ENCODE results near the gene KLC1.

- no peak for TF ChIP-seq TAF1 (conservative IDR thresholded peaks at IDR 0.05)
- TF ChIP-seq, protein P1, sequence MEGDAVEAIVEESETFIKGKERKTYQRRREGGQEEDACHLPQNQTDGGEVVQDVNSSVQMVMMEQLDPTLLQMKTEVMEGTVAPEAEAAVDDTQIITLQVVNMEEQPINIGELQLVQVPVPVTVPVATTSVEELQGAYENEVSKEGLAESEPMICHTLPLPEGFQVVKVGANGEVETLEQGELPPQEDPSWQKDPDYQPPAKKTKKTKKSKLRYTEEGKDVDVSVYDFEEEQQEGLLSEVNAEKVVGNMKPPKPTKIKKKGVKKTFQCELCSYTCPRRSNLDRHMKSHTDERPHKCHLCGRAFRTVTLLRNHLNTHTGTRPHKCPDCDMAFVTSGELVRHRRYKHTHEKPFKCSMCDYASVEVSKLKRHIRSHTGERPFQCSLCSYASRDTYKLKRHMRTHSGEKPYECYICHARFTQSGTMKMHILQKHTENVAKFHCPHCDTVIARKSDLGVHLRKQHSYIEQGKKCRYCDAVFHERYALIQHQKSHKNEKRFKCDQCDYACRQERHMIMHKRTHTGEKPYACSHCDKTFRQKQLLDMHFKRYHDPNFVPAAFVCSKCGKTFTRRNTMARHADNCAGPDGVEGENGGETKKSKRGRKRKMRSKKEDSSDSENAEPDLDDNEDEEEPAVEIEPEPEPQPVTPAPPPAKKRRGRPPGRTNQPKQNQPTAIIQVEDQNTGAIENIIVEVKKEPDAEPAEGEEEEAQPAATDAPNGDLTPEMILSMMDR (IDR thresholded peaks at IDR 0.05; ENCODE audit: low read depth, low read length, missing input control) = no peak
- no peak for TF ChIP-seq SP1 (IDR thresholded peaks at IDR 0.05)
- TF ChIP-seq, protein P2, sequence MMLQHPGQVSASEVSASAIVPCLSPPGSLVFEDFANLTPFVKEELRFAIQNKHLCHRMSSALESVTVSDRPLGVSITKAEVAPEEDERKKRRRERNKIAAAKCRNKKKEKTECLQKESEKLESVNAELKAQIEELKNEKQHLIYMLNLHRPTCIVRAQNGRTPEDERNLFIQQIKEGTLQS (IDR thresholded peaks at IDR 0.05) = no peak
- TF ChIP-seq, protein P3, sequence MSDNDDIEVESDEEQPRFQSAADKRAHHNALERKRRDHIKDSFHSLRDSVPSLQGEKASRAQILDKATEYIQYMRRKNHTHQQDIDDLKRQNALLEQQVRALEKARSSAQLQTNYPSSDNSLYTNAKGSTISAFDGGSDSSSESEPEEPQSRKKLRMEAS (IDR thresholded peaks at IDR 0.05) = no peak
- TF ChIP-seq, protein P4, sequence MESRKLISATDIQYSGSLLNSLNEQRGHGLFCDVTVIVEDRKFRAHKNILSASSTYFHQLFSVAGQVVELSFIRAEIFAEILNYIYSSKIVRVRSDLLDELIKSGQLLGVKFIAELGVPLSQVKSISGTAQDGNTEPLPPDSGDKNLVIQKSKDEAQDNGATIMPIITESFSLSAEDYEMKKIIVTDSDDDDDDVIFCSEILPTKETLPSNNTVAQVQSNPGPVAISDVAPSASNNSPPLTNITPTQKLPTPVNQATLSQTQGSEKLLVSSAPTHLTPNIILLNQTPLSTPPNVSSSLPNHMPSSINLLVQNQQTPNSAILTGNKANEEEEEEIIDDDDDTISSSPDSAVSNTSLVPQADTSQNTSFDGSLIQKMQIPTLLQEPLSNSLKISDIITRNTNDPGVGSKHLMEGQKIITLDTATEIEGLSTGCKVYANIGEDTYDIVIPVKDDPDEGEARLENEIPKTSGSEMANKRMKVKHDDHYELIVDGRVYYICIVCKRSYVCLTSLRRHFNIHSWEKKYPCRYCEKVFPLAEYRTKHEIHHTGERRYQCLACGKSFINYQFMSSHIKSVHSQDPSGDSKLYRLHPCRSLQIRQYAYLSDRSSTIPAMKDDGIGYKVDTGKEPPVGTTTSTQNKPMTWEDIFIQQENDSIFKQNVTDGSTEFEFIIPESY (IDR thresholded peaks at IDR 0.05) = no peak
- TF ChIP-seq GABPA (IDR thresholded peaks at IDR 0.05 in 1 of 2, conservative IDR thresholded peaks at IDR 0.05 in 1 of 2) = no peak
- no peak for TF ChIP-seq YY1 (IDR thresholded peaks at IDR 0.05)
- TF ChIP-seq REST (IDR thresholded peaks at IDR 0.05) = no peak
These were observed 120.4 kb downstream of the KLC1 start for GRCh38 chr14:103749452-103749851.

All from liver (tissue), 3 donors.